Mucosa of descending colon (tissue), 3 donors: ENCODE results near the gene FAM161B. TPM values are rescaled to one million over a fixed set of nuclear protein-coding genes. Genes with fewer than 3 reads are reported as not detected.

Experiments
- ATAC-seq: fragments of 200-7000 bp; cut with Tn5 transposase; one replicate; pipeline ENCODE4 v1.9.1; 2020; ENCODE audit warnings: mild to moderate bottlenecking, moderate library complexity
- DNase-seq, 3 donors: peaks; one replicate each; pipeline ENCODE4 v3.0.0-alpha.2; 2020
- H3K36me3 ChIP-seq: fragments of 200-600 bp; one replicate; pipeline ENCODE4 v1.8.0; 2021; ENCODE audit warnings: low read depth, mild to moderate bottlenecking
- H3K4me1 ChIP-seq: fragments of 200-600 bp; one replicate; pipeline ENCODE4 v1.8.0; 2021; ENCODE audit warnings: low read depth, mild to moderate bottlenecking
- H3K4me3 ChIP-seq: fragments of 200-600 bp; one replicate; pipeline ENCODE4 v1.8.0; 2021; ENCODE audit warnings: mild to moderate bottlenecking
- H3K9me3 ChIP-seq: fragments of 200-600 bp; one replicate; pipeline ENCODE4 v1.8.0; 2021; ENCODE audit warnings: mild to moderate bottlenecking
- intact Hi-C, 2 donors: fragments of 100-400 bp; cut with DNase I in 1 of 2; cut with micrococcal nuclease in 1 of 2; formaldehyde crosslinking; loops; one replicate each; pipeline versions ENCODE4 v1.11.0 to v1.11.1; 2022; cut with DNase I, micrococcal nuclease
- total RNA-seq, 3 donors: library from RNA; stranded (reverse); fragmentation: NEBNext Ultra II Directional in 2 of 3; extraction: Animal tissue kit (Norgen Biotek cat#: 25700) in 2 of 3; gene quantifications; one replicate each; pipeline versions ENCODE4 v1.2.1 to v1.2.4, GENCODE V29; 2021 to 2023
- TF ChIP-seq, protein P1 (sequence below): fragments of 200-600 bp; IDR thresholded peaks from one replicate; pipeline ENCODE4 v1.8.0; 2022; ENCODE audit warnings: antibody characterized with exemption, mild to moderate bottlenecking
- donor health status: DM: no; HTN: no; CAD: no; lungs with moderate emphysema.
- donor health status: DM: no; HTN: no; CAD: no.
- donor health status: DM: no; HTN: yes; CAD: no.

Gene FAM161B
- total RNA-seq, 3 donors from 2014 or later, result 4.0 to 6.8 (median 6.2) TPM

DNA sequence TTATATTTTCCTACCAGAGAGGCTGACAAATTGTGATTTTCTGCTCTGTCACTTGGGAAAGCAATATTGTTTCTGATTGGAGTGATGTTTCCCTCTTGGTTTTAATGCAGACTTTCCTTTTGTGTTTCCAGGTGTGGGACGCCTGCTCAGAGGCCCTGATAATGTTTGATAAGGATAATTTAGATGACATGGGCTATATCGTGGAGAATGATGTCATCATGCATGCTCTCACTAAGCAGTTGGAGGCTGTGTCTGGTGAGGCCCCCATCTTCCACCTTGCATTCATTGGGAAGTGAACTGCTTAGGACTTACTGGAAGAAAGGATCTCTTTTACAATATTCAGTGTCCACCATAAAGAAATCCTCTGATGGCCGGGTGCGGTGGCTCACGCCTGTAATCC lies 5.8 kb upstream of the FAM161B start:
- no peak for DNase-seq
- Histone ChIP-seq H3K4me3 (no peak overlapping the region), H3K4me1 (peaks cover 8% of the 10 kb centered on the region), H3K36me3 (no peaks in the 10 kb centered on the region), H3K9me3 (no peaks in the 10 kb centered on the region)
- ATAC-seq, result no peak
- intact Hi-C loops, result no loop called here
- TF ChIP-seq, protein P1, sequence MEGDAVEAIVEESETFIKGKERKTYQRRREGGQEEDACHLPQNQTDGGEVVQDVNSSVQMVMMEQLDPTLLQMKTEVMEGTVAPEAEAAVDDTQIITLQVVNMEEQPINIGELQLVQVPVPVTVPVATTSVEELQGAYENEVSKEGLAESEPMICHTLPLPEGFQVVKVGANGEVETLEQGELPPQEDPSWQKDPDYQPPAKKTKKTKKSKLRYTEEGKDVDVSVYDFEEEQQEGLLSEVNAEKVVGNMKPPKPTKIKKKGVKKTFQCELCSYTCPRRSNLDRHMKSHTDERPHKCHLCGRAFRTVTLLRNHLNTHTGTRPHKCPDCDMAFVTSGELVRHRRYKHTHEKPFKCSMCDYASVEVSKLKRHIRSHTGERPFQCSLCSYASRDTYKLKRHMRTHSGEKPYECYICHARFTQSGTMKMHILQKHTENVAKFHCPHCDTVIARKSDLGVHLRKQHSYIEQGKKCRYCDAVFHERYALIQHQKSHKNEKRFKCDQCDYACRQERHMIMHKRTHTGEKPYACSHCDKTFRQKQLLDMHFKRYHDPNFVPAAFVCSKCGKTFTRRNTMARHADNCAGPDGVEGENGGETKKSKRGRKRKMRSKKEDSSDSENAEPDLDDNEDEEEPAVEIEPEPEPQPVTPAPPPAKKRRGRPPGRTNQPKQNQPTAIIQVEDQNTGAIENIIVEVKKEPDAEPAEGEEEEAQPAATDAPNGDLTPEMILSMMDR, result no peak

DNA sequence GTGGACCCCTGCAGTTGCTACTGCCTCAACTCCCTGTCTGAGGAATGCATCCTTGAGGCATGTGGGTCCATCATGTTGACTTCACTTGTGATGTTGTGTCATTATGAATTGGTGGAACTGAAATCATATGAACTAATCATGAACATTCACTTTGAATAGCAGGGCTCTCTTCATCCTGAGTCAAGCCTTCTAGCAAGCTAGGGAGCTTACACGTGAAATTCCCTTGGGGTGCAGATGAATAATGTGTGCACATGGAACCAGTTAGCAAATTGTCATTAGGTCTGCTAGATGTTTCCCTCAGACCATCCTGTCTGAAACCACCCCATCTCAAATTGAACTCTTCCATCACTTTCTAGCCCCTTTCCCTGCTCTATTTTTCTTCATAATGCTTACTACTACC lies 3.8 kb upstream of the FAM161B start:
- peaks cover 14% of the 10 kb centered on the region for H3K4me1 ChIP-seq
- intact Hi-C loops, result no loop called here
- no peak overlapping the region for H3K4me3 ChIP-seq
- H3K36me3 ChIP-seq, result no peaks in the 10 kb centered on the region
- no peak for DNase-seq
- ATAC-seq, result no peak
- TF ChIP-seq, protein P1, result no peak
- no peaks in the 10 kb centered on the region for H3K9me3 ChIP-seq

DNA sequence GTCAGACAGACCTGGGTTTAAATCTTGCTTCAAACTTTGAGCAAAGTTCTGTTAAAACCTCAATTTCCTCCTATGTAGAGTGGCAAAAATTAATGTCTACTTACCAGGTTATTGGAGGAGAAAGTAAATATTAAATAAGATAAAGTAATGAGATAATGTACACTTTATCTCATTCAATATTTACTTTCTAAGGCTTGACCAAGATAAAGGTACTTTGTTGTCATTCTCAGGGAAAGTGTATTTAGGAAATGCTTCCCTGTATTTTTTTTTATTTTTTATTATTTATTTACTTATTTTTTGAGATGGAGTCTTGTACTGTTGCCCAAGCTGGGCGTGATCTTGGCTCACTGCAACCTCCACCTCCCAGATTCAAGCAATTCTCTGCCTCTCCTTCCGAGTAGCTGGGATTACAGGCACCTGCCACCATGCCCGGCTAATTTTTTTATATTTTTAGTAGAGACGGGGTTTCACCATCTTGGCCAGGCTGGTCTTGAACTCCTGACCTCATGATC lies 4.7 kb downstream of the FAM161B start:
- DNase-seq (peak in 2 of 3 donors; percentile 57 to 75), ATAC-seq (peak; percentile 29)
- TF ChIP-seq, protein P1, result no peak
- Histone ChIP-seq H3K36me3 (no peaks in the 10 kb centered on the region), H3K4me1 (peaks cover 21% of the 10 kb centered on the region), H3K4me3 (no peak overlapping the region), H3K9me3 (no peaks in the 10 kb centered on the region)
- intact Hi-C loops, result no loop called here

DNA sequence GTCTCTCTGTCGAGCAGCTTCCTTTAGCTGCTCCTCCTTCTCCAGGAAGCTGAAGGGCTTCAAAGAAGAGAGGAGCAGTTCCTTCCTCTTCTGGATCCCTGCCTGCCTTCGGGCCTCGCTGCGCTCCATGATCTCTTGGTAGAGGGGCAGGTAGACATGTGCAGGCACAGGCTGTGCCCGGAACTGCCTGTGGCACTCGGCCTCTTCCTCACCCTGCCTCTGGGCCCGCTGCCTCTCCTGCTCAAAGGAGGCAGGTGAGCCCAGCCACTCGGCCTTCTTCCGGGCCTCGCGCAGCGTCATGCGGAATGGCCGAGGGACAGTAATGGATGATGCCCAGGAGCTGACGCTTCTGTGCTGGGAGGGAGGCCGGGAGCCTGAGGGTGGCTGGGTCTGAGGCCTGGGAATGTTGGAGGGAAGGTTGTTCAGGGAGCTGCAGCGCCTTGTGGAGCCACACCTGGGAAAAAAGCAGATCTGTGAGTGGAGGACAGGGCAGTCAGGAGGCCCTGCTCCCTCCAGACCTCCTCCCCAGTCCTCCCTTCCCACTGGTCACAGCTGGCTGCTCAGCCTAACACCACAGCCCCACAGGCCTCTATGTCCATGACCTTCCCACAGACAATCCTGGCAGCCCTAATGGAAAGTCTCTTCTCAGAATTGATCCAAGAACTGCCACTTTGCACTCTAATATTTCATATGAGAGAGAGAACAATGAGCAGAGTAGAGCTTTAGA lies 5.3 kb downstream of the FAM161B start:
- intact Hi-C loops, result no loop called here
- DNase-seq (peak in 2 of 3 donors; percentile 37 to 63), ATAC-seq (peak; percentile 62)

DNA sequence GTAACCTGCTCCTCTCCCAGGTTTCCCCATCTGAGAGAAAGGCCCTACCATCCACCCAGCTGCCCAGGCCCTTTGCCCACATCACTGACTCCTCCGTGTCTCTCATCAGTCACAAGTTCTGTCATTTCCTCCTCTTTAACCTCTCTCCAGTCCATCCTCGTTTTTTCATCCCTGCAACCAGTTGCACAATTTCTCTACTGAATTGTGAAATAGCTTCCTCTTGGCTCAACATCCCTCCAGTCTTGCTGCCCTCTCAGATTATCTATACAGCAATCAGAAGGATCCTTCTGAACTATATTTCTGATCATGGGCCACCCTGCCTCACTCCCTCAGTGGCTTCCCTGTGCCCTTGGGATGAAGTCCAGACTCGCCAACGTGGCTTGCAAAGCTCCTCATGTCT lies 6.8 kb downstream of the FAM161B start:
- Histone ChIP-seq H3K36me3 (no peaks in the 10 kb centered on the region), H3K9me3 (no peaks in the 10 kb centered on the region), H3K4me3 (no peak overlapping the region), H3K4me1 (peaks cover 16% of the 10 kb centered on the region)
- ATAC-seq (peak; percentile 18), DNase-seq (no peak)
- intact Hi-C loops, result no loop called here
- TF ChIP-seq, protein P1, result no peak

More for the DNA sequence above, 5.3 kb downstream of the FAM161B start:
- no peaks in the 10 kb centered on the region for H3K36me3 ChIP-seq
- no peak overlapping the region for H3K4me3 ChIP-seq
- H3K9me3 ChIP-seq, result no peaks in the 10 kb centered on the region
- H3K4me1 ChIP-seq, result peaks cover 21% of the 10 kb centered on the region
- TF ChIP-seq, protein P1, result no peak
